Measurements from ENCODE around the gene CLASP2. TPM values are rescaled to one million over a fixed set of nuclear protein-coding genes. Genes with fewer than 3 reads are reported as not detected.
"Not testable (repeated sequence)": the region's sequence is repeated elsewhere in the genome, so short reads cannot be mapped to it uniquely, and the experiment has no call there.

Gene CLASP2
- total RNA-seq, 8 experiments from 2014 or later = 27.5 to 317 (median 199) TPM

DNA sequence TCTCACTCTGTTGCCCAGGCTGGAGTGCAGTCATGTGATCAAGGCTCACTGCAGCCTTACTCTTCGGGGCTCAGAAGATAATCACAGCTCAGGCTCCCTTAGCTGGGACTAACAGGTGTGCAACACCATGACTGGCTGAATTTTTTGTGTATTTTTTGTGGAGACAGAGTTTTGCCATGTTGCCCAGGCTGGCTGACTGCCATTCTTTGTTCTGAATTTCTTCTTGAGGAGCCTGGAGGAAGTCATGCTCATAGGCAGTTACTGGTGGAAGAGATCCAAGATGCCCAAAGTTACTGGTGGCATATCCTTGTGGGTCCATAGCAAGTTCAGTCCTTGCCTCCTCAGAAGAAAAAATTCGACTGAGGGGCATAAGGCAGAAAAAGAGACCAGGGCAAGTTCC, 261.3 kb downstream of the CLASP2 start:
- Histone ChIP-seq H3K27ac (no peak overlapping the region), H3K4me3 (no peak overlapping the region), H3K4me1 (replicated peaks in 1 of 2) (no peaks in the 10 kb centered on the region)
- WGBS, 10 experiments = 0 to 92% (median 86%) methylated on average over 1 to 2 of the region's 2 CpGs; no CpG with 5 or more reads in 4 of the 10 experiments
- in situ Hi-C loops (cut with MboI; ENCODE audit: low pct_unique_long_range_greater_than_20kb in 2 of 9, low sequenced_read_pairs in 9 of 9, unreplicated experiment in 9 of 9) = no loop called here
- no peak for ATAC-seq (replicated peaks in 6 of 8)

DNA sequence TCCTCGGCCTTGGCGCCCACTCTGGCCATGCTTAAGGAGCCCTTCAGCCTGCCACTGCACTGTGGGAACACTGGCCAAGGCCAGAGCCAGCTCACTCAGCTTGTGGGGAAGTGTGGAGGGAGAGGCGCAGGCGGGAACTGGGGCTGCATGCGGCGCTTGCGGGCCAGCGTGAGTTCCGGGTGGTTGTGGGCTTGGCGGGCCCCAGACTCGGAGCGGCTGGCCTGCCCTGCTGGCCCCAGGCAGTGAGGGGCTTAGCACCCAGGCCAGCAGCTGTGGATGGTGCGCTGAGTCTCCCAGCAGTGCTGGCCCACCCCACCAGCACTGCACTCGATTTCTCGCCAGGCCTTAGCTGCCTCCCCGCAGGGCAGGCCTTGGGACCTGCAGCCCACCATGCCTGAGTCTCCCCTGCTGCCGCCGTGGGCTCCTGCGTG, 264.7 kb downstream of the CLASP2 start:
- ATAC-seq (replicated peaks in 6 of 8) = peak in 3 of 8 experiments; percentile 15 to 19 (median 15)
- in situ Hi-C loops (cut with MboI; ENCODE audit: low pct_unique_long_range_greater_than_20kb in 2 of 9, low sequenced_read_pairs in 9 of 9, unreplicated experiment in 9 of 9) = no loop called here
- 100% methylated on average over 5 of the region's 19 CpGs; no CpG with 5 or more reads in 8 of the 10 experiments for WGBS, 10 experiments

DNA sequence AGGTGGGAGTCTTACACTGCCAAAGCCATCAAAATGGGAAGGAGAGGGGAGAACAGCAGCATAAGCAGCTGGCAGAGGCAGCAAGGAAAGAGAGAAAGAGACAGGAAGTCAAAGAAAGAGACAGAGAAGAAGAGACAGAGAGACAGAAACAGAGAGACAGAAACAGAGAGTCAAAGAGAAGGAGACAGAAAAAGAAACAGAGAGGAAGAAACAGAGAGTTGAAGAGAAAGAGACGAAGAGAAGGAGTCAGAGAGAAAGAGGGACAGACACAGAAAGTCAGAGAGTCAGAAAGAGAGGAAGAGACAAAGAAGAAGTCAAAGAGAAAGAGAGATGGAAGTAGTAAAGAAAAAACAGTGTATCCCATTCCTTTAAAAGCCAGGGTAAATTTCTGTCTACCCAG, 266.1 kb downstream of the CLASP2 start:
- 57 to 100% (median 81%) methylated on average over 1 of the region's 1 CpG; no CpG with 5 or more reads in 3 of the 10 experiments for WGBS, 10 experiments
- H3K4me3 ChIP-seq; ATAC-seq (replicated peaks in 6 of 8); H3K4me1 ChIP-seq (replicated peaks in 1 of 2); in situ Hi-C loops (cut with MboI; ENCODE audit: low pct_unique_long_range_greater_than_20kb in 2 of 9, low sequenced_read_pairs in 9 of 9, unreplicated experiment in 9 of 9); H3K27ac ChIP-seq: not testable (repeated sequence)

More for the DNA sequence above, 264.7 kb downstream of the CLASP2 start:
- Histone ChIP-seq H3K4me1 (replicated peaks in 1 of 2) (peaks cover 0 to 8% of the 10 kb centered on the region in 2 donors), H3K4me3 (no peak overlapping the region), H3K27ac (no peak overlapping the region)

- Histone ChIP-seq H3K4me3 (peak overlapping the region; percentile 45 to 80 (median 52)), H3K4me1 (replicated peaks in 1 of 2) (peaks cover 6 to 8% of the 10 kb centered on the region in 2 donors)
- in situ Hi-C loops (cut with MboI; ENCODE audit: low pct_unique_long_range_greater_than_20kb in 2 of 9, low sequenced_read_pairs in 9 of 9, unreplicated experiment in 9 of 9) = no loop called here
Observed at GRCh38 chr3:33447958-33448357, 270.1 kb downstream of the CLASP2 start.

DNA sequence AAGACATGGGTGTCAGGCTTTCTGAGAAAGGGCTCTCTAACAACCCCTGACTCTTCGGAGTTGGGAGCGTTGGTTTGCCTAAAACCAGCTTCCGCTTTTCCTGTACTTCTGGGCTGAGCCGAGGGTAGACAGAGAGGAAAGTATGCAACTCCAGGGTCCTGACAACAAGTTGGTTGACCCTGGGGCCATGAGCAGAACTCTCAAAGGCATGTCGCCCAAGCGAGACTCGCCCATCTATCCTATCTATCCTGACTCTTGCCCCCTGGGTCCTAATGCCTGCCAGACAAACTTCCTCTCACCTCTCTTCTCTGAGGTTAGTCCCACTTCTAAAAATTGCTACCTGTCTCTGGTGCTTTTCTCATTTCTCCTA, 270.8 kb downstream of the CLASP2 start:
- H3K27ac ChIP-seq; in situ Hi-C loops (cut with MboI; ENCODE audit: low pct_unique_long_range_greater_than_20kb in 2 of 9, low sequenced_read_pairs in 9 of 9, unreplicated experiment in 9 of 9); H3K4me1 ChIP-seq (replicated peaks in 1 of 2); ATAC-seq (replicated peaks in 6 of 8): not testable (repeated sequence)
- WGBS, 10 experiments = 0 to 67% (median 8%) methylated on average over 1 to 3 of the region's 7 CpGs; no CpG with 5 or more reads in 7 of the 10 experiments
- H3K4me3 ChIP-seq = peak overlapping the region; percentile 45 to 80 (median 52)

More at GRCh38 chr3:33447958-33448357, 270.1 kb downstream of the CLASP2 start:
- ATAC-seq (replicated peaks in 6 of 8) = no peak
- no peak overlapping the region for H3K27ac ChIP-seq
- whole genome bisulfite sequencing, 10 experiments = 11 to 97% (median 23%) methylated on average over 1 to 14 of the region's 15 CpGs; no CpG with 5 or more reads in 4 of the 10 experiments

Other genes with a start within 250 kb of the CLASP2 start
- 100 to 1,000 TPM in 4 of 8 experiments, 10 to 100 TPM in 4; 56.8 to 166 (median 96.8) TPM for gene PDCD6IP, start 80.4 kb upstream of the CLASP2 start, total RNA-seq